Activated CD8-positive, alpha-beta memory T cell treated with anti-CD3 and anti-CD28 coated beads, Interleukin-2, amount 50 U/mL, for 1 hour (primary cell): Measurements from ENCODE around the gene FMNL2.
"Not testable (repeated sequence)": the region's sequence is repeated elsewhere in the genome, so short reads cannot be mapped to it uniquely, and the experiment has no call there.

Source experiments
- DNase-seq: peaks from one replicate; pipeline ENCODE4 v3.0.0-alpha.2; 2020; ENCODE audit errors: extremely low read depth

Gene FMNL2

GRCh38 chr2:152375174-152375573 is 40.2 kb downstream of the FMNL2 start:
- DNase-seq: no peak

- no peak for DNase-seq
These were observed 41.4 kb downstream of the FMNL2 start for GRCh38 chr2:152376385-152376784.

DNA sequence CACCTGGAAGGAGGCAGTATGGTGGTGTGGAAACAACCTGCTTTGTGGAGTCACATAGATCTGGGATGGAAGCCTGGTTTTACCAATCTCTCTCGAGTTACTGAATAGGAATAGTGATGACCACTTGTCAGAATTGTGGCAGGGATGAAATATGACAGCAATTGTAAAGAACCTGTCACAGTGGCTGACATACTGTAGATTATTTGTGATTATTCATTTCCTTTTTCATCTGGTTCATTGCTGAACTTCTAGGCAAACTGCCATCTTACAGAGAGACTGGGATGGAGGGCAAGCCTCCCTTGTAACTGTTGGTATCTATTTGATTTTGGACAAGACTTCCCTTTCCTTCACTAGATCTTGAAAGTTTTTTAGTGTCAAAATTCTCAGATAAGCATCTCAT is 42.0 kb downstream of the FMNL2 start:
- no peak for DNase-seq

DNA sequence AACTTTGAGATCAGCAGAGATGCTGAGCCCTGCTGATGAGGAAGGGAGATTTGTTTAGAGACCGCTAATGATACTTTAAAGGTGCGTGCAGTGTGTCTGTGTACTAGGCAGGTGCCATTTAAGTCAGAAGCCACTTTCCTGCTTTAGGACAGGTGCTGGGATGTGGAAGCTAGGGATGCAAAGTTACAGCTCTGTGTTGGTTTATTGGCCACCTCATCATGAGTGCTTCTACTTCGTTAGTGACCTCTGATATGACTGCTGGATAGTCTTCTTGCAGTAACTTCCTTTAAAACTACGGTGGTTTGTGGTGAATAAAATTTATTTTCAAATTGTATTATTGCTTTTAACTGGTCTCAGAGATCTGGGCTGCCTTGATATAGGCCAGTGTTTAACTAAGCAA is 44.1 kb downstream of the FMNL2 start:
- no peak for DNase-seq

- DNase-seq: no peak
These were observed 45.5 kb downstream of the FMNL2 start for GRCh38 chr2:152380261-152381055.

GRCh38 chr2:152383702-152384101 is 48.7 kb downstream of the FMNL2 start:
- no peak for DNase-seq

GRCh38 chr2:152384992-152385391 is 50.0 kb downstream of the FMNL2 start:
- DNase-seq: no peak

- DNase-seq: no peak
These were observed 50.7 kb downstream of the FMNL2 start for GRCh38 chr2:152385650-152386049.

GRCh38 chr2:152386266-152386665 is 51.3 kb downstream of the FMNL2 start:
- no peak for DNase-seq

DNA sequence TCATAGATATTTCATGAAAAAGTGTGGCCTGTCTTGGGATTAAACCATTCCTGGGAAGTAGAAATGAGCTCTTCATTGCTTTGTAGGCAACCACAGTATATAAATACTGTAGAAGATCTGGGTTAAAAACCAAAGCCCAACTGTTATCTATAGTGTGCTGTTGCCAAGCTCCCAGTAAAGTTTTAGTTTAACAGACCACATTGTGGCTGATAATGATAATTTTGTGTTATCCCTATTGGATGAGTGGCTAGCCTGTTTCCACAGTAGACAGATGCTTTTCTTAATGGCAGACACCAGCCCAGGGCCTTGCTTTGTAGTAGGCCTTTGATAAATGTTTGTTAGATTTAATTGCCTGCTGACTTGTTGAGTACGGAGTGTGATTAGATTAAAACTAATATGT is 52.1 kb downstream of the FMNL2 start:
- no peak for DNase-seq

DNA sequence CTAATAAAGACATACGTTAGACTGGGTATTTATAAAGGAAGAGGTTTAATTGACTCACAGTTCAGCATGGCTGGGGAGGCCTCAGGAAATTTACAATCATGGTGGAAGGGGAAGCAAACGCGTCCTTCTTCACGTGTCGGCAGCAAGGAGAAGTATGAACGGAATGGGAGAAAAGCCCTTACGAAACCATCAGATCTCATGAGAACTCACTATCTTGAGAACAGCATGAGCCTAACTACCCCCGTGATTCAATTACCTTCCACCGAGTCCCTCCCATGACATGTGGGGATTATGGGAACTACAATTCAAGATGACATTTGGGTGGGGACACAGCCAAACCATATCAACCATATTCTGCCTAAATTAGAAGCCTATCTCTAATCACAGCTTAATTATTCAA is 53.3 kb downstream of the FMNL2 start:
- not testable (repeated sequence) for DNase-seq

- no peak for DNase-seq
These were observed 54.5 kb downstream of the FMNL2 start for GRCh38 chr2:152389483-152389882.

DNA sequence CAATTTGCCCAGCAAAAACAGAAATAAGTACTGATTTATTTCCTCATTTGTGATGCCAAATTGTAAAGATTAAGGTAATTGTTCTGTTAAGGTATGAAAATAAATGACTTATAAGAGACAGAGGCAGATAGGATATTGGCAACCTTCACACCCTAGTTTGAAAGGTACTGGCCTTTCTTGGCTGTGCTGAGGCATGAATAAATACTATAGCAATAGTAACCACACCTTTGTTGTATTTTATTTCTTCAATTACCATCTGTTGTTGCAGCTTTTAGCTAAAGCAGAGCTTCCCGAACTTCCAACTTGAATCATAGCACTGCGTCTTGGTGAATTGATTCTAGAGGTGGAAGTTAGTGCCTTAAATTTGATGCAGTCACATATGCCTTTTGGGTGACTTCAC is 55.9 kb downstream of the FMNL2 start:
- no peak for DNase-seq

GRCh38 chr2:152391318-152391717 is 56.3 kb downstream of the FMNL2 start:
- no peak for DNase-seq

DNA sequence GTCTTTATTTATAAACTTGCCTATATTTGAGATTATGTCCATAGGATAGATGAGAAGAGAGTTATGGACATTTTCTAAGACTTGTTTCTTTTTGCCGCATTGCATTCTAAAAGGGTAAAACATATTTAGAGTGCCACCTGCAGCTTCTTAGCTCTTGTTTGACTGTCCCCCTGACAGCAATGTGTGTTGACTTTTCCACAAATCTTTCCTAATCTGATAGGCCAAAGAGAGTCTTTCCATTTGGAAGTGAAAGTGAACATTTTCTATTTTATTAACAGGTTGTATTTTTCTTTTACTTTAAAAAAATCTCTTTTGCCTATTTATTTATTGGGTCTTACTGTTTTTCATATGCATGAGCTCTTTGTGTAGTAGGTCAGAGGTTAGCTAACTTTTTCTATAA is 58.4 kb downstream of the FMNL2 start:
- no peak for DNase-seq

GRCh38 chr2:152394326-152394725 is 59.4 kb downstream of the FMNL2 start:
- DNase-seq: no peak

DNA sequence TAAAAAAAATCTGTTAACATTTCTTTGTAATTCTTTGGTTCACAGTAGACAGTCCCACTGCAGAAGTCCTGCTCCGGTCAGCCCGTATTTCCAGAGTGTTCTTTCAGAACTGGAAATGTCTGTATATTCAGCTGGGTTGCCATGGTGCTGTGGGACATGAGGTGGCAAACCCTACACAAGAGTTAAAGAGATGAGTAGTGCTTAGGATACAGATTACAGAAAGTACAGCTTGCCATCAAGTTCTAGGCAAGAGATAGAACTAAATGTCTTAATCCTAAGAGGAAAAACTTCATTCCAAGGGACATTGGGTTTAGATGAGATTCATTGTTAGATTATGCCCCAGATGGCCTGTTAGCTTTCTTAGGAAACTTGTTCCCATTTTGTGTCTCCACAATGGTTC is 60.1 kb downstream of the FMNL2 start:
- DNase-seq: no peak

DNA sequence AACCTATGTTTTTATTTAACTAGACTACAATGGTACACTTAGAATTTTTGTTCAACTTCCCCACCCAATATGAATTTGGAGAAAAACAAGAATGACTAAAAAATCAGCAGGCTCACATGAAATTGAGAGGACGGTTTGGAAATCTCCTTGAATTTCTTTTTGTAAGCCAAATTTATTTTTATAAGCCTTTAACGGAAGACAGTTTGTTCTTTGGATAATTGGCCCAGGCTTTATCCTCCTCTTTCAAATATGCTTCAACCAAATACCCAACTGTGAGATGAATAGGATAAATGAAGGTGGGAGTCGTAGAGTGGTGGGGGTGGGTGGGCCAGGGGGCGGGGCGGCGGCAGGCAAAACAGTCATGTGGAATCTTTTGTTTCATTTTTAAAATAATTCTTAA is 60.6 kb downstream of the FMNL2 start:
- no peak for DNase-seq

GRCh38 chr2:152396051-152396511 is 61.1 kb downstream of the FMNL2 start:
- DNase-seq: no peak

DNA sequence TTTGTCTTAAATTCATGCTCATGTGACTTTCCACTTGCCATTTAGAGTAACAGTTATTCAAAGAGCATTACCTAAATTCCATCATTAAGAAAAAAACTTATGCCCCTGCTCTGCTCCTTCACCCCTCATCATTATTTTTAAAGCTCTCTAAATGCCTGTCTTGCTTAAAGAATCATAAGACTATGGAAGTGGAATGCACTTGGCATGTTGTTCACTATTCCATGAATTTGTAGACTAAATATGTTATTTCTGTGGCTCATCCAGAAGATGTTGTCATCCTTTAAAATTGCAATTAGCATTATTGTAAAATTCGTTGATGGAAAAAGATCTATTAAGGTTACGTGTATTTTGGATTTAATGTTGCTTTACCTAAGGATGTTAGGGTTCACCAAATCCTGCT is 61.8 kb downstream of the FMNL2 start:
- no peak for DNase-seq

- DNase-seq: no peak
These were observed 64.0 kb downstream of the FMNL2 start for GRCh38 chr2:152399003-152399402.

- no peak for DNase-seq
These were observed 65.7 kb downstream of the FMNL2 start for GRCh38 chr2:152400607-152401214.
